DND-41 (cell line): ENCODE data around the gene RANBP9.

Experiments used
- ATAC-seq: fragments of 200-7000 bp; cut with Tn5 transposase; 3 replicates; pipeline ENCODE4 v1.9.1; 2021; ENCODE audit warnings: low read depth; ENCODE audit not compliant: insufficient read depth
- DNase-seq: peaks from one replicate; pipeline ENCODE4 v3.0.0-alpha.2; 2020
- H2AFZ ChIP-seq: 2 replicates; pipeline ENCODE4 v1.6.0; 2012; ENCODE audit warnings: low read depth, low read length
- H3K27ac ChIP-seq: 2 replicates; pipeline ENCODE4 v1.5.1; 2012; ENCODE audit warnings: low read length, inconsistent platforms
- H3K27me3 ChIP-seq: fragments of 200-600 bp; sonication (generic); 2 replicates; pipeline ENCODE4 v1.6.0; 2012; ENCODE audit warnings: low read length, mild to moderate bottlenecking, inconsistent platforms; ENCODE audit not compliant: insufficient read depth, poor library complexity
- H3K36me3 ChIP-seq: 2 replicates; pipeline ENCODE4 v1.5.1; 2012; ENCODE audit warnings: low read length, inconsistent platforms; ENCODE audit not compliant: insufficient read depth
- H3K4me1 ChIP-seq: 2 replicates; pipeline ENCODE4 v1.5.1; 2012; ENCODE audit warnings: mild to moderate bottlenecking, low read length; ENCODE audit not compliant: insufficient read depth
- H3K4me2 ChIP-seq: 2 replicates; pipeline ENCODE4 v1.6.0; 2012; ENCODE audit warnings: mild to moderate bottlenecking, moderate library complexity, low read length, inconsistent platforms; ENCODE audit not compliant: insufficient read depth
- H3K4me3 ChIP-seq, 2 experiments: fragments of 200-600 bp in 1 of 2; shearing (Covaris generic) in 1 of 2; 2 replicates each; pipeline ENCODE4 v1.5.1; 2012 to 2016; ENCODE audit warnings: inconsistent platforms in 2 of 2, low read length in 2 of 2, mild to moderate bottlenecking in 2 of 2, low read depth in 1 of 2, moderate library complexity in 1 of 2
- H3K79me2 ChIP-seq: 2 replicates; pipeline ENCODE4 v1.6.0; 2012; ENCODE audit warnings: low read length, inconsistent platforms; ENCODE audit not compliant: insufficient read depth
- H3K9ac ChIP-seq: 2 replicates; pipeline ENCODE4 v1.6.0; 2012; ENCODE audit warnings: low read depth, mild to moderate bottlenecking, inconsistent platforms, low read length, moderate library complexity
- H3K9me3 ChIP-seq: 2 replicates; pipeline ENCODE4 v1.5.1; 2012; ENCODE audit warnings: low read length, moderate library complexity, mild to moderate bottlenecking, inconsistent platforms; ENCODE audit not compliant: insufficient read depth, severe bottlenecking
- H4K20me1 ChIP-seq: 2 replicates; pipeline ENCODE4 v1.6.0; 2012; ENCODE audit warnings: low read length; ENCODE audit not compliant: insufficient read depth
- CTCF ChIP-seq: IDR thresholded peaks from 2 replicates; pipeline ENCODE4 v1.5.1; 2012; ENCODE audit warnings: borderline replicate concordance, low read length, moderate library complexity, mild to moderate bottlenecking; ENCODE audit not compliant: poor library complexity, severe bottlenecking; ENCODE audit errors: extremely low read depth
- EZH2 ChIP-seq: IDR thresholded peaks from 3 replicates; pipeline ENCODE4 v1.6.1; 2012; ENCODE audit warnings: borderline replicate concordance, low read depth, mild to moderate bottlenecking, moderate library complexity, low read length, inconsistent platforms; ENCODE audit not compliant: severe bottlenecking

Gene RANBP9

GRCh38 chr6:13635948-13636658, 75.5 kb downstream of the RANBP9 start:
- no peaks in the 10 kb centered on the region for H3K9me3 ChIP-seq
- ATAC-seq (no peak), DNase-seq (no peak)
- no peak overlapping the region for H3K9ac ChIP-seq
- no peaks in the 10 kb centered on the region for H3K4me1 ChIP-seq
- no peak overlapping the region for H3K4me2 ChIP-seq
- no peaks in the 10 kb centered on the region for H3K79me2 ChIP-seq
- H3K4me3 ChIP-seq = no peak overlapping the region
- no peak overlapping the region for H2AFZ ChIP-seq
- no peaks in the 10 kb centered on the region for H3K27me3 ChIP-seq
- H3K36me3 ChIP-seq = peaks cover 84% of the 10 kb centered on the region
- no peak for TF ChIP-seq EZH2
- no peak for TF ChIP-seq CTCF
- no peak overlapping the region for H3K27ac ChIP-seq
- no peaks in the 10 kb centered on the region for H4K20me1 ChIP-seq

GRCh38 chr6:13633343-13633742, 78.3 kb downstream of the RANBP9 start:
- Histone ChIP-seq H3K36me3 (peaks cover 82% of the 10 kb centered on the region), H4K20me1 (no peaks in the 10 kb centered on the region), H3K4me2 (no peak overlapping the region), H3K27ac (no peak overlapping the region), H2AFZ (no peak overlapping the region), H3K9me3 (no peaks in the 10 kb centered on the region), H3K9ac (no peak overlapping the region), H3K4me1 (no peaks in the 10 kb centered on the region), H3K27me3 (no peaks in the 10 kb centered on the region), H3K4me3 (no peak overlapping the region), H3K79me2 (no peaks in the 10 kb centered on the region)
- no peak for DNase-seq
- no peak for TF ChIP-seq EZH2
- no peak for TF ChIP-seq CTCF
- no peak for ATAC-seq

GRCh38 chr6:13630499-13630898, 81.1 kb downstream of the RANBP9 start:
- H3K79me2 ChIP-seq = no peaks in the 10 kb centered on the region; the same call in 1 of the 2 replicates
- H3K27me3 ChIP-seq = no peaks in the 10 kb centered on the region
- no peak overlapping the region for H3K9ac ChIP-seq
- H3K9me3 ChIP-seq = no peaks in the 10 kb centered on the region
- peaks cover 83% of the 10 kb centered on the region for H3K36me3 ChIP-seq
- ATAC-seq (no peak), DNase-seq (no peak)
- H3K27ac ChIP-seq = no peak overlapping the region
- no peaks in the 10 kb centered on the region; the same call in 1 of the 2 replicates for H4K20me1 ChIP-seq
- no peak overlapping the region for H2AFZ ChIP-seq
- no peak overlapping the region for H3K4me3 ChIP-seq
- no peaks in the 10 kb centered on the region for H3K4me1 ChIP-seq
- TF ChIP-seq CTCF (no peak), EZH2 (no peak)
- no peak overlapping the region for H3K4me2 ChIP-seq
